GM19238 (cell line): Measurements from ENCODE around the gene LMAN2.
"Not testable (repeated sequence)": the region's sequence is repeated elsewhere in the genome, so short reads cannot be mapped to it uniquely, and the experiment has no call there.

ENCODE experiments used
- DNase-seq: peaks from one replicate; pipeline ENCODE4 v3.0.0; 2011; ENCODE audit warnings: low spot score; ENCODE audit not compliant: insufficient read length

The LMAN2 gene

GRCh38 chr5:177349762-177350161 is 1.7 kb downstream of the LMAN2 start:
- no peak for DNase-seq

DNA sequence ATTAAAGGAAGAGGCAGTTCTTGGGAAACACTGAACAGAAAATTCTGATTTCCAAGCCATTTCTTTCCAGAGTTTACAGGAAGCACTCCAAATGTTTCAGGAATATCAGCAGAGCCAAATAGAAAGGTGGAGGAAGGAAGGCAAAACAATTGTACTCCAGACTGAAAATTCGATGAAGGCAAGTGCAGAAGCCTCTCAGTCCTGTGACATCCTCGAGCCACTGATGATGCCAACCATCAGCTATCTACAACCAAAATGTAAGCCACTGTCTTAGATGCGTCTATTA is 2.2 kb downstream of the LMAN2 start:
- no peak for DNase-seq

DNA sequence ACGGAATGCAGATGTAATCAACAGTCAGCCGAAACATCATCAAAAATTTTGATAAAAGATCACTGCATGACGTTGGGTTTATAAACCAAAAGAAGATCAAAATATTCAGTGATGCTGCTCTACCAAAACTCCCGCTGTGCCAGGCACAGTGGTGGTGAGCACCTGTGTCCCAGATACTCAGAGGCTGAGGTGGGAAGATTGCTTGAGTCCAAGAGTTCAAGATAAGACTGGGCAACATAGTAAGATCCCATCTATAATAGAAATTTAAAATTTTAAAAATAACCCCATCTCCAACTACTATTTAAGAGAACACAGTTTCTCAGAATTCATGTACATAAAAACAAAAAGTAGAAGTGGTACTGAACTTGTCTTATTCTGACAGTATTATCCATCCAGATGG is 3.8 kb downstream of the LMAN2 start:
- no peak for DNase-seq

- DNase-seq: no peak
These were observed 4.6 kb downstream of the LMAN2 start for GRCh38 chr5:177346820-177347219.

DNA sequence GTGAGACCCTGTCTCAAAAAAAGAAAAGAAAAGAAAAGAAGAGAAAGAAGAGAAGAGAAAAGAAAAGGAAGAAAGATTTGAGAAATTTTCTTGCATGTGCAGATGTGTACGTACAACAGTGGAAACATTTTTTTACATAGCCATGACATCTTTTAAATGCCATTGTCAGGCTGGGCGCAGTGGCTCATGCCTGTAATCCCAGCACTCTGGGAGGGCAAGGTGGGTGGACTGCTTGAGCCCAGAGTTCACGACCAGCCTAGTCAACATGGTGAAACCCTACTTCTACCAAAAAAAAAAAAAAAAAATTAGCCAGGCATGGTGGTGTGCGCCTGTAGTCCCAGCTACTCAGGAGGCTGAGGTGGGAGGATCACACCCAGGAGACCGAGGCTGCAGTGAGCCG is 6.6 kb downstream of the LMAN2 start:
- DNase-seq: no peak

DNA sequence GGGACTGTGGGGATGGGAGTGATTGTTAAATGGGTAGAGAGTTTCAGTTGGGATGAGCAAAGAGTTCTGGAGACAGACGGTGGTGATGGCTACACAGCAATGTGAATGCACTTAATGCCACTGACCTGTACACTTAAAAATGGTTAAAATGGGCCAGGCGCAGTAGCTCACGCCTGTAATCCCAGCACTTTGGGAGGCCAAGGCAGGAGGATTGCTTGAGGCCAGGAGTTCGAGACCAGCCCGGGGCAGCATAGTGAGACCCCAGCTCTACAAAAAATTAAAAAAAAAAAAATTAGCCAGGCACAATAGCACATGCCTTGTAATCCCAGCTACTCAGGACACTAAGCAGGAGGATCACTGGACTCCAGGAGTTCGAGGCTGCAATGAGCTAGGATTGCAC is 7.7 kb downstream of the LMAN2 start:
- no peak for DNase-seq

- not testable (repeated sequence) for DNase-seq
These were observed 8.5 kb downstream of the LMAN2 start for GRCh38 chr5:177343000-177343399.

GRCh38 chr5:177339107-177339638 is 12.3 kb downstream of the LMAN2 start:
- DNase-seq: no peak

- no peak for DNase-seq
These were observed 13.0 kb downstream of the LMAN2 start for GRCh38 chr5:177338251-177339106.

- no peak for DNase-seq
These were observed 14.6 kb downstream of the LMAN2 start for GRCh38 chr5:177336603-177337494.

GRCh38 chr5:177336112-177336511 is 15.4 kb downstream of the LMAN2 start:
- no peak for DNase-seq

DNA sequence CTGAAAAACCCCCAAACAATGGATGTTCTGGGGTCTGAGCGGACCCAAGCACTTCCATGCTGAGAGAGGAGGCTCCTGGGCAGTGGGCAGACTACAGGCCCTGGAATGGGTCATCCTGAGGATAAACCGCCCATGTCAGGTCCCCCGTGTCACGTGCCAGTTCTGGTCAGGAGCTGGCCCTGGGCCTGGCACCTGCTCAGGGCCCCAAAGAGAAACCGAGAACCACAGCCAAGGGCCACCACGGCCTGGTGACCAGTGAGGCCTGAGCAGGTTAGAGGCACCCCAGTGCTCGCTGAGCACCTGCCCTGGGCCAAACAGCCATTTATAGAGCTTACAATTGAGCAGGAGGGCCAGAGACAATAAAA is 15.8 kb downstream of the LMAN2 start:
- no peak for DNase-seq

DNA sequence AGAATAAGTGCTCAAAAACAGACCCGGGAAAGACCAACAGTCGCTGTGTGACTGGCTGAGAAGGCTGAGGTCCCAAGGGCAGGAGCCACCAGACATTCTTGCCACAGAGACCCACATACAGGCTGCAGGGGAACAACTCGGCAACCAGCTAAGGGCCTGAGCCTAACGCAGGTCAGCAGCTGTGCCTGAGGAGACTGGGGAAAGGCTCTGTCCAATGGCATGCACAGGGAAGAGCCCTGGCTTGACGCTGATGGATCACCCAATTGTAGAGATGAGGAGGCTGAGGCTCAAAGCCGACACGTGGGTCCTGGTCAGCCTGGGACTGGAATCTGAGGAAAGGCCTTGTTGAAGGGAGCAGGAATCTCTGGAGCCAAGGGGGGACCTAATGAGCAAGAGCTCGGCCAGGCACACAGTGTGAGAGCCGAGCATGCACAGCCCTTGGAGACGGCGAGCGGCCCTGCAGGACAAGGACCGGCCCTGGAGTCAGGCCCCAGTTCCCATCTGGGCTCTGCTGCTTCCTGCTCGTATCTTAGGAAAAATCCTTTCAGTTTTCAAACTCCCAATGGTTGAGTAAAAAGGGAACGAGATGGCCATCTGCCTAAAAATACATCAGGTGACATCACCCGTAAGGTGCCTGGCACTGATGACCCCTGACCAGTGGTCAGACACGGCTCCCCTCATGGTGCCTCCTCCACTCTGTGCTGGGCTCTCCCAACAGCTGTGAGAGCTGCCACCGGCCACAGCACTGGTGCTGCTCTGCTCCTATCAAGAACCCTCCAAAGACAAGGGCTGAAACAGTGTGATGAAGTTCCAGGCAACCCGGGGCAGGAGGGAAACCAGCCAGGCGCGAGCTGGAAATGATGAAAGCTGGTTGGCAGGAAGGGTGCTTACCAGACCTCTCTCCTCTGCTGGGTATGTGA is 16.4 kb downstream of the LMAN2 start:
- no peak for DNase-seq

DNA sequence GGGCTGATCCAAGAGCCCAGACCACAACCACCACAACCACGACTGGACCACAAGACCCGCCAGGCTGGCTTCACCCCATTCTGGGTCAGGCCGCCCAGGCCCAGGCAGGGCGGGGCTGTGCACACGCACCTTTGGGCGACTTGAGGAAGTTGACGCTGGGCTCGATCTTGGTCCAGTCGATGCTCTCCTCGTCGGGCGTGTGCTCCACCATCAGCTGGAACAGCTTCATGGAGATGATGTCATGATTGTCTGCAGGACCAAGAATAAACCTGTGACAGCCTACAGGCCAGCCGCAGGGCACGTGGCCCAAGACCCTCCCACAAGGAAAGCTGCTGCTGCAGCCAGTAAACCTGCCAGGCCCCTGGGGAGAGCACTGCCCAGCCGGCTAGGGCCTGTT is 17.3 kb downstream of the LMAN2 start:
- no peak for DNase-seq

DNA sequence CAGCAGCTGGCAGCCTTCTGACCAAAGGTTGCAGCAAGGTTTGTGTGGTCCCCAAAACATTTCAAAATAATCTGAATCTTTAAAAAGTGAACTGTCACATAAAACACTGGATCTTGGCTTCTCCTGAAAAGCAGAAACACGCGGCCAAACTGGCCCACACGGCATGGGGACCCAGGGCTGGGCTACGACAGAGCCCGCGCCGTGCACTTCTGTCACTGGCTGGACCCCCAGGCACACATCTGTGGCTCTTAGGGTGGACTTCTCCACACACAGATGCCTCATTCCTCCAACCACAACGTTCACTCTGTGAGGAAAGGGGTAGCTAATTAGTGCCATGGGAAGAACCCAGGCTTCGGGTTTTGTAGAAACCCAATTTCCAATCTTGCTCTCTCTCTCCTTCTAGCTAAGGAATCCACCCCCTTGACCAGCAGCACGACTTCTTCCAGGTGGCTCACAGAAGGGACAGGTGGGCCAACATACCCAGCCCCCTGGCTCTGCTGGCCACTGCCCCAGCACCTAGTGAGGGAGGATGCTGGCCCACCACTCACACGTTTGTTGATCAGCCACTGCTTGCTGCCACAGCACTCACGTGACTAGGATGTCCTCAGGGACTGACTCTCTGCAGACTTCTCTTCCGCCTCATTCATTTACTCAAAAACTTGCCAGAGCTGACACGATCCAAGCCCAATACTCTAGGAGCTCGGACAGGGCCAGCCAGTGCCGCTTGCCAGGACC is 17.9 kb downstream of the LMAN2 start:
- DNase-seq: no peak

DNA sequence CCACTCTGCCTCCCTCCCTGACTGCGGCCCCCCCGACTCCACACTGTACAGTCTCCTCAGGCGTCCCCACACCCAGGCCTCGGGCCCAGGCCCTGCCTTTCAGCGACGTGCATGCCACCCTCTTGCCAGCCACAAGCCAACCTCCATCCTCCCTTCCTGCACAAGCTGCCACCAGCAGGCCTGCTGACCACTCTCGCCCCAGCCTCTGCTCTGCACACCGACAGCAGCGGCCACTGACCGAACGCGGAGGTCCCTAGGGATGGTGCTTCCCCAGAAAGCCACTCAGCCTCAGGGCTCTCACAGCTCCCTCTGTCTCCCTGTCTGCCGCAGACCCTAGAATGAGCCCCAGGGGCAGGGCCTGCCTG is 18.6 kb downstream of the LMAN2 start:
- DNase-seq: no peak

DNA sequence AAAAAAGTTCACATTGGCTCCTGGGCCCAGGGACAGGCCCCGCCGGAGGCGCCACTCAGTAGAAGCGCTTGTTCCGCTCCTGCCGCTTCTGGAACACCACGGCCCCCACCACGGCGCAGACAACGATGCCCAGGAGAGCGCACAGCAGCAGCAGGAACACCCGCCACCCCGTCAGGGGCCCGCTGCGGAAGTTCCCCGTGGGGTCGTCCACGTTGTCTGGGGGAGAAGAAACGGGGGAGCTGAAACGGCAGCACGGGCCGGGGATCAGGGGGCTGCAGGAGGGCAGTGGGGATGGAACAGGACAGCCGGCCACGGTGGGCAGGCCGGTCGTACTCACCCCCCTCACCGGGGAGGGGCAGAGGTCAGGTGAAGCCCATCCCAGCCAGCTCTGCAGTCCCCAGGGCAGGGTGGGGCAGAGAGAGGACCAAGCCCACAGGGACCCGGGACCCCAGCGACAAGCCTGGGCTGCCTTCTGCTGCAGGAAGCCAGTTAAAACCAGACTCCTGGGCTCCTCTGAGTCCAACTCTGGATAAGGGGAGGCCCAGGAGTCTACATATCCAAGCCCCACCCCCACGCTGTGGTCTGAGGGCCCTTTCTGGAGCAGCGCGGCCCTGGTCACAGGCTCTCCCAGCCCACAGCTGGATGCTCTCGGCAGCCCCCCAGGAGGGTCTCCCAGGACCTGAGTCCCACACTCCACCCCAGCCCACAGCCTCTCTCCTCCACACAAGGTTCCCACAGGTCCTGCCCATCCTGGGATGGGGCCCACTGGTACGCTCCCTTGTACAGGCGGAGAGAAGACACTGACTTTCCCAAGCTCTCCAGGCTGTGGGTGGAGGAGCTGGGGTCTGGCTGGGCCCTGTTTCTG is 19.2 kb downstream of the LMAN2 start:
- no peak for DNase-seq

DNA sequence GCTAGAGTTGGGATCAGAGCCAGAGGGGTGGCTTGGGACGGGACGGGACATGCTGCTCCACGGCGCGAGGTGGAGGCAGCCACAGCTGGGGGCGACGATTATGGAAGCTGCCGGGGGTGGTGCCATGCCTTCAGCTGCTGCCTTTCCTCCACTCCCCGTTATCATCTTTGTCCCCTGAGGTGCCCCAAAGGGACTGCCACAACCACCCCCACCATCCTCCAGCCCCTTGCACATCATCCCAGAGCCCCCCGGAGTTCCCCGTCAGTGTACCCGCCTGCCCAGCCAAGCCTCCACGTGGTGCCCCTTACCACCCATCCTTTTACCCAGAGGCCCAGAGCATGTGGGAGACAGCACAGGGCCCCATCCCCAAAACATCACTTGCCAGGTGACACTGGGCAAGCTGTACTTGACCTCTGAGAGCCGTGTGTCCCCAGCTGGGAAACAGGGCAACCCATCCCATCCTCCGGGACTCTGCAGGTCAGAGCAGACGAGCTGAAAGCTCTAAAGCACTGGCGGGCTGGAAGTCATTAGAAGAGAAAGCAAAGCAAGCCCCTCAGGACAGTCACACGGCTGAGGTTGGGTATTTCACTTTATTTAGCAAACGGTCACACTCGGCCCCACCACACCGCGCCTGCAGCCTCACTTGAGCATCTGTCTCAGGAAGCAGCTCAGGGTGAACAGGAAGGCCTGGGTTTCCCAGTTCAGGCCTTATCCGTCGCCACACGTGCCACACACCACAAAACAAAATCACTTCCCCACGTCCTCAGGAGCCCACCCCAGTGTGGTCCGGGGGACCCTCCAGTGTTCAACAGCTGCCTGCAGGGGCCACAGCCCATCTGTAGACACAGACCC is 20.3 kb downstream of the LMAN2 start:
- no peak for DNase-seq

- no peak for DNase-seq
These were observed 21.6 kb downstream of the LMAN2 start for GRCh38 chr5:177329883-177330282.
